ENCODE data around the gene SEMA4C. TPM values are rescaled to one million over a fixed set of nuclear protein-coding genes. Genes with fewer than 3 reads are reported as not detected.

The SEMA4C gene
- polyA plus RNA-seq, 2 of the 4 experiments (the other 2 are of a cell fraction) = 11.0 to 14.4 TPM

DNA sequence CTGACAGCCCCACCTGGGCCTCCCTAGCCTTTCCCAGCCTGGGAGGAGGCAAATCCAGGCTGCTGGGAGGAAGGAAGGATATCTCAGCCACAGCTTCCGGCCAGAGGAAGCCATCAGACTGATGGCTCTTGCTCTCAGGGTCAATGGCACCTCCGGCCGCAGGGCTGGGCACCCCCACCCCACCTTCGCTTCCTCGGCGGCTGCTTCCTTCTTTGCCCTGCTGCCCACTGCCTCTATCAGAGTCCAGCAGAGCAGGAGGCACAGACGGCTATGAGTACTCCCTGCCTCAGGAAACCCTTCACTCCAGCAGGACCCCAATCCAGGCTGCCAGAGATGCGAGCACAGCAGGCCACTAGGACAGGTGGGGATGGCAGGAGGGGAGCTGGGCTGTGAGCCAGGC lies 3.3 kb downstream of the SEMA4C start:
- DNase-seq (ENCODE audit: low read depth in 1 of 2, low spot score in 1 of 2) (no peak), FAIRE-seq (no peak), ATAC-seq (no peak)
- no peak overlapping the region for H3K4me2 ChIP-seq
- ChIA-PET POLR2A (interaction anchor here (0.9 kb wide), 1 partner anchor 9 kb away, joined by 4 read pairs; the partner anchor contains the start of gene ANKRD39), CTCF (interaction anchor here (1.2 to 4.2 kb wide), 4 partner anchors 8 to 246 kb away, joined by 7 to 54 read pairs (median 10); partner anchors contain the start of genes ANKRD36 and ANKRD39)
- WGBS (ENCODE audit: missing lambda C conversion rate) = 94% methylated on average over 8 of the region's 8 CpGs
- H3K27ac ChIP-seq = peak overlapping the region in 1 of 2 experiments; percentile 100; a peak in 2 of 6 replicates
- no peak overlapping the region for H3K4me3 ChIP-seq
- no peak for TF ChIP-seq GATA3 (IDR thresholded peaks at IDR 0.05; ENCODE audit: borderline replicate concordance)
- no peak for TF ChIP-seq FOSB (CRISPR knock-in tag; IDR thresholded peaks at IDR 0.05)
- TF ChIP-seq NR3C1 (IDR thresholded peaks at IDR 0.05) = no peak
- no peak for TF ChIP-seq JUN (IDR thresholded peaks at IDR 0.05)
- no peak for TF ChIP-seq NPAS2 (CRISPR knock-in tag; IDR thresholded peaks at IDR 0.05; ENCODE audit: borderline replicate concordance)
- TF ChIP-seq PHF8 (IDR thresholded peaks at IDR 0.05; ENCODE audit: borderline replicate concordance, low read depth) = no peak
- no peak for TF ChIP-seq POLR2A (IDR thresholded peaks at IDR 0.05; ENCODE audit: low read length)
- TF ChIP-seq JUNB (IDR thresholded peaks at IDR 0.05) = no peak
- no peak for TF ChIP-seq EHF (CRISPR knock-in tag; IDR thresholded peaks at IDR 0.05)
- no peaks in the 10 kb centered on the region for H3K9me3 ChIP-seq
- H3K4me1 ChIP-seq = peaks cover 27% of the 10 kb centered on the region

DNA sequence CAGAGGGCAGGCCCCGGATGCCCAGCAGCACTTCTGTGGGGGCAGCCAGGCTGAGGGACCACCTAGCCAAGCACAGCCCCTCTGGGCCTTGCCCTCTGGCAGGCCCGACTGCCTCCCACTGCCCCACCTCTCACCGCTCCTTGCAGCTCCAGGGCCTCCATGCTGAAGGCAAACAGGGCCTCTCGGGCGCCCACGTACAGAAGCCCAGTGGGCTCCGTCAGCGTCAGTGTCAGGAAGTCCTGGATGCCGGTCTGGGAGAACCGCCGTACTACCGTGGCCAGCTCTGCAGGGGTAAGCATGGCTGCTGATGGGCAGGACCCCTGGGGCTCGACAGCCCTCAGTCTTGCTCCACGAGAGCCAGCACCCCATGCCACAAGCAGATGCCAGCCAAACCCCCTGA lies 3.7 kb downstream of the SEMA4C start:
- ChIA-PET POLR2A (interaction anchor here (0.9 kb wide), 1 partner anchor 8 kb away, joined by 4 read pairs; the partner anchor contains the start of gene ANKRD39), CTCF (interaction anchor here (1.2 to 4.2 kb wide), 3 partner anchors 8 to 246 kb away, joined by 7 to 54 read pairs (median 7); partner anchors contain the start of genes ANKRD36 and ANKRD39)
- DNase-seq (ENCODE audit: low read depth in 1 of 2, low spot score in 1 of 2) = no peak
- WGBS (ENCODE audit: missing lambda C conversion rate) = 93% methylated on average over 13 of the region's 14 CpGs
- FAIRE-seq = no peak
- H3K4me2 ChIP-seq = no peak overlapping the region
- TF ChIP-seq TP53 (CRISPR knock-in tag; IDR thresholded peaks at IDR 0.05) = no peak
- no peak for TF ChIP-seq KDM1A (IDR thresholded peaks at IDR 0.05; ENCODE audit: low read depth)
- TF ChIP-seq, protein P1, sequence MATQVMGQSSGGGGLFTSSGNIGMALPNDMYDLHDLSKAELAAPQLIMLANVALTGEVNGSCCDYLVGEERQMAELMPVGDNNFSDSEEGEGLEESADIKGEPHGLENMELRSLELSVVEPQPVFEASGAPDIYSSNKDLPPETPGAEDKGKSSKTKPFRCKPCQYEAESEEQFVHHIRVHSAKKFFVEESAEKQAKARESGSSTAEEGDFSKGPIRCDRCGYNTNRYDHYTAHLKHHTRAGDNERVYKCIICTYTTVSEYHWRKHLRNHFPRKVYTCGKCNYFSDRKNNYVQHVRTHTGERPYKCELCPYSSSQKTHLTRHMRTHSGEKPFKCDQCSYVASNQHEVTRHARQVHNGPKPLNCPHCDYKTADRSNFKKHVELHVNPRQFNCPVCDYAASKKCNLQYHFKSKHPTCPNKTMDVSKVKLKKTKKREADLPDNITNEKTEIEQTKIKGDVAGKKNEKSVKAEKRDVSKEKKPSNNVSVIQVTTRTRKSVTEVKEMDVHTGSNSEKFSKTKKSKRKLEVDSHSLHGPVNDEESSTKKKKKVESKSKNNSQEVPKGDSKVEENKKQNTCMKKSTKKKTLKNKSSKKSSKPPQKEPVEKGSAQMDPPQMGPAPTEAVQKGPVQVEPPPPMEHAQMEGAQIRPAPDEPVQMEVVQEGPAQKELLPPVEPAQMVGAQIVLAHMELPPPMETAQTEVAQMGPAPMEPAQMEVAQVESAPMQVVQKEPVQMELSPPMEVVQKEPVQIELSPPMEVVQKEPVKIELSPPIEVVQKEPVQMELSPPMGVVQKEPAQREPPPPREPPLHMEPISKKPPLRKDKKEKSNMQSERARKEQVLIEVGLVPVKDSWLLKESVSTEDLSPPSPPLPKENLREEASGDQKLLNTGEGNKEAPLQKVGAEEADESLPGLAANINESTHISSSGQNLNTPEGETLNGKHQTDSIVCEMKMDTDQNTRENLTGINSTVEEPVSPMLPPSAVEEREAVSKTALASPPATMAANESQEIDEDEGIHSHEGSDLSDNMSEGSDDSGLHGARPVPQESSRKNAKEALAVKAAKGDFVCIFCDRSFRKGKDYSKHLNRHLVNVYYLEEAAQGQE (IDR thresholded peaks at IDR 0.05) = no peak
- no peak for TF ChIP-seq MYC (IDR thresholded peaks at IDR 0.05; ENCODE audit: borderline replicate concordance, low read length)
- TF ChIP-seq CTCF (IDR thresholded peaks at IDR 0.05) = no peak
- no peak for TF ChIP-seq JUN (IDR thresholded peaks at IDR 0.05)
- no peak for TF ChIP-seq RNF2 (IDR thresholded peaks at IDR 0.05; ENCODE audit: borderline replicate concordance, low read depth)
- no peak for TF ChIP-seq MAFK (IDR thresholded peaks at IDR 0.05; ENCODE audit: partially characterized antibody)
- no peak for TF ChIP-seq RCOR1 (IDR thresholded peaks at IDR 0.05; ENCODE audit: low read depth, low read length)
- TF ChIP-seq, protein P2, sequence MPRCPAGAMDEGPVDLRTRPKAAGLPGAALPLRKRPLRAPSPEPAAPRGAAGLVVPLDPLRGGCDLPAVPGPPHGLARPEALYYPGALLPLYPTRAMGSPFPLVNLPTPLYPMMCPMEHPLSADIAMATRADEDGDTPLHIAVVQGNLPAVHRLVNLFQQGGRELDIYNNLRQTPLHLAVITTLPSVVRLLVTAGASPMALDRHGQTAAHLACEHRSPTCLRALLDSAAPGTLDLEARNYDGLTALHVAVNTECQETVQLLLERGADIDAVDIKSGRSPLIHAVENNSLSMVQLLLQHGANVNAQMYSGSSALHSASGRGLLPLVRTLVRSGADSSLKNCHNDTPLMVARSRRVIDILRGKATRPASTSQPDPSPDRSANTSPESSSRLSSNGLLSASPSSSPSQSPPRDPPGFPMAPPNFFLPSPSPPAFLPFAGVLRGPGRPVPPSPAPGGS (IDR thresholded peaks at IDR 0.05) = no peak
- no peak for TF ChIP-seq HOXA7 (CRISPR knock-in tag; IDR thresholded peaks at IDR 0.05)
- TF ChIP-seq CBX8 (IDR thresholded peaks at IDR 0.05) = no peak
- no peak overlapping the region for H3K27ac ChIP-seq
- no peaks in the 10 kb centered on the region for H3K9me3 ChIP-seq
- no peak overlapping the region for H3K4me3 ChIP-seq
- H3K4me1 ChIP-seq = peaks cover 29% of the 10 kb centered on the region
- no peak for ATAC-seq
